ENCODE results near the gene AGMAT. TPM values are rescaled to one million over a fixed set of nuclear protein-coding genes. Genes with fewer than 3 reads are reported as not detected.

Gene AGMAT
- polyA plus RNA-seq, 4 donors: 18.9 to 66.5 (median 27.2) TPM

DNA sequence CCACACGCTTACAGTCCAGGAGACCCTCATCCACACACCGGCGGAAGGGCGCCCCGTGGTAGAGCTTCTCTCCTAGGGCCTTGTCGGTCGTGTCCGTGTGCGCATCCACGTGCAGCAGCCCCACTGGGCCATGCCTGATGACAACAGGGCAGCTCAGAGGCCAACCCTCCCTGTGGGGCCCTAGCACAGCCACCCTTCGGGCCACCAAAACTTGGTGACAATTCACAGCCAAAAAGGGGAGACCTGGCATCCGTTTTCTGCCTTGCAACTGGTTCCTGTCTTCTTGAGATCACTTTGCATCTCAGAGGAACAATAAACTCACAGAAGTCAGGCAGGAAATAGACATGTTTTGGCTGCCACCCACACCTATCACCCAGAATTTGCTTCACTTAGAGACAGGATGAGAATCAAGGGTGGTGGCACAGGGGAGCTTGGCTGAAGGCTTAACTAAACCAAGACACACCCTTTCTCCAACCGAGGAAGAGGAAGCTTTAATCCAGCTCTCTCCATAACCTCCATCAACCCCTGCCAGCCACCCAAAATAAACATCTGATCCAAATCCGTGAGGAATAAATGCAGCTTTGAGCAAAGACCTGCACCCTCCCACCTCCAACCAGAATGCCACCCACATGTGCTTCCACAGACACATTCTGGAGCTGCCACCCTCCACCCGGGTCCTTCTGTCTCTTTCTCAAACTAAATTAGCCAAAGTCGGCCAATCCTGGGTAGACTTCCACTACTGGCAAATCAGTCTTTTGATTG lies 5.7 kb downstream of the AGMAT start:
- Histone ChIP-seq H3K4me1 (ENCODE audit: control insufficient read depth in 3 of 3, insufficient read depth in 2 of 3, low read depth in 1 of 3, low read length in 2 of 3) (peaks cover 0 to 9% (median 0%) of the 10 kb centered on the region in 3 donors), H3K27me3 (ENCODE audit: control insufficient read depth in 3 of 3, insufficient read depth in 3 of 3, low read length in 3 of 3) (no peaks in the 10 kb centered on the region), H3K9me3 (ENCODE audit: control insufficient read depth in 2 of 2, insufficient read depth in 1 of 2, low read depth in 1 of 2, low read length in 1 of 2) (no peaks in the 10 kb centered on the region), H3K27ac (ENCODE audit: low read depth in 1 of 3, low read length in 2 of 3) (peak overlapping the region in 2 of 3 donors; percentile 2 to 54), H3K4me3 (ENCODE audit: low read depth in 1 of 3, low read length in 3 of 3) (no peak overlapping the region), H3K36me3 (ENCODE audit: control insufficient read depth in 3 of 3, insufficient read depth in 2 of 3, low read depth in 1 of 3, low read length in 3 of 3) (peaks cover 0 to 76% (median 0%) of the 10 kb centered on the region in 3 donors)
- FAIRE-seq: no peak
- no peak for DNase-seq
- WGBS, 3 donors: 75 to 87% (median 82%) methylated on average over 16 of the region's 16 CpGs

DNA sequence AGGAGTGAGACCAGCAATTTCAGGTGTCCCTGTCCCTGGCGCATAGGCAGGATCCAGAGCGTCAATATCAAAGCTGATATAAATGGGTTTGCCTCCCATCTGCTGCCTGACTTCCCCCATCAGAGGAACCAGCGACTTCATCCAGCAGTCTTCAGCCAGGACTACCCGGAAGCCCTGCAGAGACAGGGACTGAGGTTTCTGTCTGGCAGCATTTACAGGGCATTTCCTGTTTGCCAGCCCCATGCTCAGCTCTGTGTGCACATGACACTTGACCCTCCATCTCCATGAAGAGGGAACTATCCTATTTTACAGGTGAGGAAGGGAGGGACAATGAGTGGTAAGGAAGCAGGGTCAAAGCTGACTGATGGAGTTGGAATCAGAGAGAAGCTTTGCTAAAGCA lies 7.2 kb downstream of the AGMAT start:
- DNase-seq (no peak), FAIRE-seq (no peak)
- H3K36me3 ChIP-seq (ENCODE audit: control insufficient read depth in 3 of 3, insufficient read depth in 2 of 3, low read depth in 1 of 3, low read length in 3 of 3): peaks cover 0 to 80% (median 2%) of the 10 kb centered on the region in 3 donors
- H3K27me3 ChIP-seq (ENCODE audit: control insufficient read depth in 3 of 3, insufficient read depth in 3 of 3, low read length in 3 of 3): no peaks in the 10 kb centered on the region
- no peaks in the 10 kb centered on the region for H3K9me3 ChIP-seq (ENCODE audit: control insufficient read depth in 2 of 2, insufficient read depth in 1 of 2, low read depth in 1 of 2, low read length in 1 of 2)
- WGBS, 3 donors: 58 to 83% (median 65%) methylated on average over 4 of the region's 4 CpGs
- no peaks in the 10 kb centered on the region for H3K4me1 ChIP-seq (ENCODE audit: control insufficient read depth in 3 of 3, insufficient read depth in 2 of 3, low read depth in 1 of 3, low read length in 2 of 3)
- H3K4me3 ChIP-seq (ENCODE audit: low read depth in 1 of 3, low read length in 3 of 3): no peak overlapping the region
- no peak overlapping the region for H3K27ac ChIP-seq (ENCODE audit: low read depth in 1 of 3, low read length in 2 of 3)

DNA sequence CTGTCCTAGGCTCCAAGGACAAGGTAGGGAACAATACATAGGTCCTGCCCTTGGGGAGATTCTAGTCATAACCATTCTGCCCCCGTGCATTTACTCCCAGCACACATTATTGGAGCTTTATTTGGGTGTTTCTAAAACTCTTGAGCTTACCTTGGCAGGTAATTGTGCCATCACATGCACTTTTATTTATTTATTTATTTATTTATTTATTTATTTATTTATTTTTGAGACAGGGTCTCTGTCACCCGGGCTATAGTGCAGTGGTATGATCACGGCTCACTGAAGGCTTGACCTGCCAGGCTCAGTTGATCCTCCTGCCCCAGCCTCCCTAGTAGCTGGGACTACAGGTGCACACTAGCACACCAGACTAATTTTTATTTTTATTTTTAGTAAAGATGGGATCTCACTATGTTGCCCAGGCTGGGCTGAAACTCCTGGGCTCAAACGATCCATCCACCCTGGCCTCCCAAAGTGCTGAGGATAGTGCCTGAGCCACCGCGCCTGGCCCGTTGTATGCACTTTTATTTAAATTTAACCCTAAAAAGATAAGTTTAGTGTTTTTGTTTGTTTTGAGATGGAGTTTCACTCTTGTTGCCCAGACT lies 9.2 kb downstream of the AGMAT start:
- Histone ChIP-seq H3K9me3 (ENCODE audit: control insufficient read depth in 2 of 2, insufficient read depth in 1 of 2, low read depth in 1 of 2, low read length in 1 of 2) (no peaks in the 10 kb centered on the region), H3K36me3 (ENCODE audit: control insufficient read depth in 3 of 3, insufficient read depth in 2 of 3, low read depth in 1 of 3, low read length in 3 of 3) (peaks cover 2 to 74% (median 2%) of the 10 kb centered on the region in 3 donors), H3K27ac (ENCODE audit: low read depth in 1 of 3, low read length in 2 of 3) (no peak overlapping the region), H3K4me3 (ENCODE audit: low read depth in 1 of 3, low read length in 3 of 3) (no peak overlapping the region), H3K27me3 (ENCODE audit: control insufficient read depth in 3 of 3, insufficient read depth in 3 of 3, low read length in 3 of 3) (no peaks in the 10 kb centered on the region), H3K4me1 (ENCODE audit: control insufficient read depth in 3 of 3, insufficient read depth in 2 of 3, low read depth in 1 of 3, low read length in 2 of 3) (no peaks in the 10 kb centered on the region)
- 96 to 99% (median 98%) methylated on average over 7 of the region's 7 CpGs for WGBS, 3 donors
- FAIRE-seq: no peak
- no peak for DNase-seq

DNA sequence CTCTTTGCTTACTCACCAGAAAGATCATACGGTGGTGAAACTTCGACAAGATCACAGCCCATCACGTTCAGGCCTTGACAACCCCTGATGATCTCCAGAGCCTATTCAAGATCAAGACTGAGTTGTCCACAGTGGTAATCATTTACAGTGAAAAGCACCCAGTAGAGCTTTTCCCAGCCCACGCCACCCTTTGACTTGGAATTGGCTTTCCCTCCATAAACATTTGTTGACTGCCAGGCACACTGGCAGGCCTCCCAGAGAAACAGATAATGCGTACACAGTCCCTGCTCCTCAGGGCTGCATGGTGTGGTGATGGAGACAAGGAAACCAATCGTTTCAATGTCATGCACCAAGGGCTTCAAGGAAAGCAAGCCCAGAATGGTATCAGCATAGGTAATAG lies 10.1 kb downstream of the AGMAT start:
- no peaks in the 10 kb centered on the region for H3K9me3 ChIP-seq (ENCODE audit: control insufficient read depth in 2 of 2, insufficient read depth in 1 of 2, low read depth in 1 of 2, low read length in 1 of 2)

DNA sequence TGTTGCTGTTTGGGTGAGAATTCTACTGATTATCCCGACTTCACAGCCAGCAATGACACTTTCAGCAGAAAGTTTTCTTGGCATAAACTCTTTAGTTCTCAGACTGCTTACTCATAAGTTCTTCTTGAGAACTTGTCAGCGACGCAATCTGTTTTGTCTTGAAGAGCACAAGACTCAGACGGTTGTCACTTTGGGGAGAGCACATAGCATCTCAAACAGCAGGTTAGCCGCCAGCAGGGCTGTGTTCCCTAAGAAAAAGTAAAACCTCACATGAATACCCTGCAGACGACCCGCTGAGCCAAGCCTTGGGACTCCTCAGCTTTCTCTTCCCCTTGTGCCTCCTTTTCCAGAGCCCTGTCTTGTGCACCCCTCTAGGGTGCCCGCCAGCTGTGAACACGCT lies 11.4 kb downstream of the AGMAT start:
- no peak for FAIRE-seq
- Histone ChIP-seq H3K9me3 (ENCODE audit: control insufficient read depth in 2 of 2, insufficient read depth in 1 of 2, low read depth in 1 of 2, low read length in 1 of 2) (no peaks in the 10 kb centered on the region), H3K4me1 (ENCODE audit: control insufficient read depth in 3 of 3, insufficient read depth in 2 of 3, low read depth in 1 of 3, low read length in 2 of 3) (peaks cover 0 to 8% (median 0%) of the 10 kb centered on the region in 3 donors), H3K4me3 (ENCODE audit: low read depth in 1 of 3, low read length in 3 of 3) (no peak overlapping the region), H3K36me3 (ENCODE audit: control insufficient read depth in 3 of 3, insufficient read depth in 2 of 3, low read depth in 1 of 3, low read length in 3 of 3) (peaks cover 2 to 65% (median 4%) of the 10 kb centered on the region in 3 donors), H3K27ac (ENCODE audit: low read depth in 1 of 3, low read length in 2 of 3) (no peak overlapping the region), H3K27me3 (ENCODE audit: control insufficient read depth in 3 of 3, insufficient read depth in 3 of 3, low read length in 3 of 3) (no peaks in the 10 kb centered on the region)
- DNase-seq: no peak
- WGBS, 3 donors: 77 to 92% (median 91%) methylated on average over 9 of the region's 9 CpGs

More for the DNA sequence above, 10.1 kb downstream of the AGMAT start:
- H3K4me3 ChIP-seq (ENCODE audit: low read depth in 1 of 3, low read length in 3 of 3): no peak overlapping the region
- no peak for FAIRE-seq
- no peaks in the 10 kb centered on the region for H3K27me3 ChIP-seq (ENCODE audit: control insufficient read depth in 3 of 3, insufficient read depth in 3 of 3, low read length in 3 of 3)
- H3K4me1 ChIP-seq (ENCODE audit: control insufficient read depth in 3 of 3, insufficient read depth in 2 of 3, low read depth in 1 of 3, low read length in 2 of 3): no peaks in the 10 kb centered on the region
- H3K36me3 ChIP-seq (ENCODE audit: control insufficient read depth in 3 of 3, insufficient read depth in 2 of 3, low read depth in 1 of 3, low read length in 3 of 3): peaks cover 2 to 69% (median 2%) of the 10 kb centered on the region in 3 donors
- WGBS, 3 donors: 73 to 85% (median 80%) methylated on average over 6 of the region's 6 CpGs
- H3K27ac ChIP-seq (ENCODE audit: low read depth in 1 of 3, low read length in 2 of 3): no peak overlapping the region
- DNase-seq: no peak

DNA sequence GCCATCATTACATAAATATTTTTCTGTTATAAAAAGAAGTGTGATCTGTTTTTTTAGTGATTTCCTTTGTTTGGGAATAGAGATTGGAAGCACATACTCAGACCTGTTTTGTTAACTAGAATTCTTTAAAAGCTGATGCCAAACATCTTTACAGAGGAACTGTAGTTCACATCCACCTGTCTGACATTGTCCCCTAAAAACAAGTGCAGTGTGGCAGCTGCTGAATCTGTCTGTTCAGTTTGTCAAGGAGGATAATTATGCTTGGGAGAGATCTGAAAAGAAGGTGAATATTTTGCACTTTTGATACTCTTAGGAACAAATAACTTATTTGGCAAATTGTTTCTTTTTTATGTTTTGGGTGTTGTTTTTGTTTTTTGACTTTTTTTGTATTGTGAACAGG lies 13.6 kb downstream of the AGMAT start:
- Histone ChIP-seq H3K9me3 (ENCODE audit: control insufficient read depth in 2 of 2, insufficient read depth in 1 of 2, low read depth in 1 of 2, low read length in 1 of 2) (no peaks in the 10 kb centered on the region), H3K4me3 (ENCODE audit: low read depth in 1 of 3, low read length in 3 of 3) (no peak overlapping the region), H3K36me3 (ENCODE audit: control insufficient read depth in 3 of 3, insufficient read depth in 2 of 3, low read depth in 1 of 3, low read length in 3 of 3) (peaks cover 9 to 61% (median 10%) of the 10 kb centered on the region in 3 donors), H3K27me3 (ENCODE audit: control insufficient read depth in 3 of 3, insufficient read depth in 3 of 3, low read length in 3 of 3) (no peaks in the 10 kb centered on the region), H3K27ac (ENCODE audit: low read depth in 1 of 3, low read length in 2 of 3) (no peak overlapping the region), H3K4me1 (ENCODE audit: control insufficient read depth in 3 of 3, insufficient read depth in 2 of 3, low read depth in 1 of 3, low read length in 2 of 3) (peaks cover 0 to 10% (median 0%) of the 10 kb centered on the region in 3 donors)
- FAIRE-seq (no peak), DNase-seq (no peak)

DNA sequence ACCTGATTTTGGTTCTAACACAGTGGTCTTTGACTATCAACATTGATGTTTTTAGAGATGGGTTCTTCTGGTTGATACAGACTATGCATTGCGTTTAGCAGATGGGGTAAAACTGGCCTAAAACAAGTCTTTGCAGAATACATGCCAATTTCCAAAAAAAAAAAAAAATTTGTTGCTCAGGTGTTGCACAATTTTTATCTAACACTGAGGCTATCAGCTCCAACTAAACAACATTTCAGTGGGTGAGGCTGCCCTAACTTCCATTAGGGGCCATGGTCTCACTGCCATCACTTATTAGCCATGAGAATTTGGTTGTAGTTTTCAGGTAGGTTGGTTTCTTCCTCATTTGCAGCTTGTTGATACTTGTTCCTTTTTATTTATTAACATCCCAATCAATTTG lies 14.0 kb downstream of the AGMAT start:
- peaks cover 0 to 10% (median 0%) of the 10 kb centered on the region in 3 donors for H3K4me1 ChIP-seq (ENCODE audit: control insufficient read depth in 3 of 3, insufficient read depth in 2 of 3, low read depth in 1 of 3, low read length in 2 of 3)
- no peak for DNase-seq
- H3K27me3 ChIP-seq (ENCODE audit: control insufficient read depth in 3 of 3, insufficient read depth in 3 of 3, low read length in 3 of 3): no peaks in the 10 kb centered on the region
- no peak for FAIRE-seq
- 94 to 100% (median 94%) methylated on average over 1 of the region's 1 CpG for WGBS, 3 donors
- H3K36me3 ChIP-seq (ENCODE audit: control insufficient read depth in 3 of 3, insufficient read depth in 2 of 3, low read depth in 1 of 3, low read length in 3 of 3): peaks cover 11 to 61% (median 13%) of the 10 kb centered on the region in 3 donors
- no peaks in the 10 kb centered on the region for H3K9me3 ChIP-seq (ENCODE audit: control insufficient read depth in 2 of 2, insufficient read depth in 1 of 2, low read depth in 1 of 2, low read length in 1 of 2)
- H3K27ac ChIP-seq (ENCODE audit: low read depth in 1 of 3, low read length in 2 of 3): no peak overlapping the region
- no peak overlapping the region for H3K4me3 ChIP-seq (ENCODE audit: low read depth in 1 of 3, low read length in 3 of 3)

DNA sequence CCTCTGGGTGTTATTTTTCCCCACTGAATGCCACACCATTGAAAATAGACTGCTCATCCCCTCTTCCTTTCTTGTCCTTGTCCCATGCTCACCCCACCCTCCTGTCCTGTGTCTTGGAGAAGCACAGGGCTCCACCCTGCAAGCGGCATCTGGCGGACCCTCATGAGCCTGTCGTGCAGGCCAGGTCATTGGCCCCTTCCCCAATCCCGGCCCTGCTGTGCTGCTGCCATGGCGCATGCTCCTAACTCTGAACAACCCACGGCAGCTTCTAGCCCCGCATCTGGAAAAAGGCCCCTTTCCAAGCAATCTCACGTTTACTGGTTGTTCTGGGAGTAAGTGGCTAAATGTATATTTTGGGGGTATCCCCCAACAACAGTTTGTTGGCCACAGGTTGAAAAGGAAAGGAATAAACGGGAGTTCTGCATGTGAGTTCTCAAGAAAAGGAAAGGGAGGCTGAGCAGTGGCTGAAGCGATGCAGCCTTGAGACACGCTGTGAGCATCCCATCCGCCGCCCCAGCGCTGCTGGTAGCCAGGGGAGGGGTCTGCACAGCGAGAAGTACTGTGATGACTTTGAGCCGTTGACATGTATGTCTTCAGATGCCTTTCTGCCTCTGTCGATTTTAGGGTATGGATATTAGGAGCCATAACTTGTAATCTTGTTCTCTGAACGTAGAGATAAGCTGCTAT lies 16.3 kb downstream of the AGMAT start:
- H3K4me1 ChIP-seq (ENCODE audit: control insufficient read depth in 3 of 3, insufficient read depth in 2 of 3, low read depth in 1 of 3, low read length in 2 of 3): peaks cover 0 to 10% (median 0%) of the 10 kb centered on the region in 3 donors
- FAIRE-seq: no peak
- H3K27ac ChIP-seq (ENCODE audit: low read depth in 1 of 3, low read length in 2 of 3): no peak overlapping the region
- DNase-seq: peak in 1 of 2 donors; percentile 38
- WGBS, 3 donors: 71 to 82% (median 75%) methylated on average over 18 of the region's 18 CpGs
- no peaks in the 10 kb centered on the region for H3K27me3 ChIP-seq (ENCODE audit: control insufficient read depth in 3 of 3, insufficient read depth in 3 of 3, low read length in 3 of 3)
- H3K4me3 ChIP-seq (ENCODE audit: low read depth in 1 of 3, low read length in 3 of 3): no peak overlapping the region
- H3K9me3 ChIP-seq (ENCODE audit: control insufficient read depth in 2 of 2, insufficient read depth in 1 of 2, low read depth in 1 of 2, low read length in 1 of 2): no peaks in the 10 kb centered on the region
- peaks cover 11 to 63% (median 15%) of the 10 kb centered on the region in 3 donors for H3K36me3 ChIP-seq (ENCODE audit: control insufficient read depth in 3 of 3, insufficient read depth in 2 of 3, low read depth in 1 of 3, low read length in 3 of 3)

Measured in small intestine (tissue), 7 donors.